ENCODE measurements around the gene CSRP1. TPM values are rescaled to one million over a fixed set of nuclear protein-coding genes. Genes with fewer than 3 reads are reported as not detected.

The CSRP1 gene
- polyA plus RNA-seq, 1 donor from 2014 or later, result 4.2 TPM

- no peak overlapping the region for H2AFZ ChIP-seq (ENCODE audit: low read depth, low read length)
- TF ChIP-seq SMC3 (conservative IDR thresholded peaks at IDR 0.05; ENCODE audit: poor library complexity) (no peak), EZH2 (IDR thresholded peaks at IDR 0.05; ENCODE audit: borderline replicate concordance, insufficient read depth, low read length, poor library complexity, severe bottlenecking) (no peak), MXI1 (conservative IDR thresholded peaks at IDR 0.05; ENCODE audit: poor library complexity, severe bottlenecking) (no peak), POLR2AphosphoS5 (IDR thresholded peaks at IDR 0.05) (no peak), REST (IDR thresholded peaks at IDR 0.05; ENCODE audit: borderline replicate concordance) (no peak), TAF1 (IDR thresholded peaks at IDR 0.05; ENCODE audit: low read depth) (no peak), EP300 (conservative IDR thresholded peaks at IDR 0.05; ENCODE audit: poor library complexity, severe bottlenecking) (no peak), RAD21 (conservative IDR thresholded peaks at IDR 0.05) (no peak)
- TF ChIP-seq, protein P1, sequence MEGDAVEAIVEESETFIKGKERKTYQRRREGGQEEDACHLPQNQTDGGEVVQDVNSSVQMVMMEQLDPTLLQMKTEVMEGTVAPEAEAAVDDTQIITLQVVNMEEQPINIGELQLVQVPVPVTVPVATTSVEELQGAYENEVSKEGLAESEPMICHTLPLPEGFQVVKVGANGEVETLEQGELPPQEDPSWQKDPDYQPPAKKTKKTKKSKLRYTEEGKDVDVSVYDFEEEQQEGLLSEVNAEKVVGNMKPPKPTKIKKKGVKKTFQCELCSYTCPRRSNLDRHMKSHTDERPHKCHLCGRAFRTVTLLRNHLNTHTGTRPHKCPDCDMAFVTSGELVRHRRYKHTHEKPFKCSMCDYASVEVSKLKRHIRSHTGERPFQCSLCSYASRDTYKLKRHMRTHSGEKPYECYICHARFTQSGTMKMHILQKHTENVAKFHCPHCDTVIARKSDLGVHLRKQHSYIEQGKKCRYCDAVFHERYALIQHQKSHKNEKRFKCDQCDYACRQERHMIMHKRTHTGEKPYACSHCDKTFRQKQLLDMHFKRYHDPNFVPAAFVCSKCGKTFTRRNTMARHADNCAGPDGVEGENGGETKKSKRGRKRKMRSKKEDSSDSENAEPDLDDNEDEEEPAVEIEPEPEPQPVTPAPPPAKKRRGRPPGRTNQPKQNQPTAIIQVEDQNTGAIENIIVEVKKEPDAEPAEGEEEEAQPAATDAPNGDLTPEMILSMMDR (IDR thresholded peaks at IDR 0.05; ENCODE audit: poor library complexity, severe bottlenecking), result no peak
- peaks cover 1% of the 10 kb centered on the region for H3K27me3 ChIP-seq (ENCODE audit: insufficient read depth, low read depth, low read length)
- H3F3A ChIP-seq (ENCODE audit: insufficient read depth, low read length, poor library complexity, severe bottlenecking), result no peaks in the 10 kb centered on the region
- H4K20me1 ChIP-seq (ENCODE audit: insufficient read depth), result no peaks in the 10 kb centered on the region
- H3K9ac ChIP-seq (ENCODE audit: low read length), result no peak overlapping the region
- no peak overlapping the region for H3K4me2 ChIP-seq (ENCODE audit: low read length)
- H3K27ac ChIP-seq (ENCODE audit: low read length), result no peak overlapping the region
- H3K79me2 ChIP-seq (replicated peaks; ENCODE audit: insufficient read depth, low read length), result no peaks in the 10 kb centered on the region
- no peaks in the 10 kb centered on the region for H3K9me3 ChIP-seq (ENCODE audit: low read length)
- H3K9me2 ChIP-seq (ENCODE audit: insufficient read depth, low read length), result no peaks in the 10 kb centered on the region
- H3K4me3 ChIP-seq (ENCODE audit: low read length), result no peak overlapping the region
- no peaks in the 10 kb centered on the region for H3K36me3 ChIP-seq (ENCODE audit: insufficient read depth, low read length)
These were observed 39.0 kb upstream of the CSRP1 start for GRCh38 chr1:201545851-201546492.

- H3K79me2 ChIP-seq (replicated peaks; ENCODE audit: insufficient read depth, low read length), result no peaks in the 10 kb centered on the region
- no peak overlapping the region for H3K9ac ChIP-seq (ENCODE audit: low read length)
- no peaks in the 10 kb centered on the region for H4K20me1 ChIP-seq (ENCODE audit: insufficient read depth)
- no peaks in the 10 kb centered on the region for H3K36me3 ChIP-seq (ENCODE audit: insufficient read depth, low read length)
- H3K9me3 ChIP-seq (ENCODE audit: low read length), result no peaks in the 10 kb centered on the region
- no peak overlapping the region for H2AFZ ChIP-seq (ENCODE audit: low read depth, low read length)
- no peak overlapping the region for H3K4me3 ChIP-seq (ENCODE audit: low read length)
- no peak overlapping the region for H3K27ac ChIP-seq (ENCODE audit: low read length)
- TF ChIP-seq EP300 (conservative IDR thresholded peaks at IDR 0.05; ENCODE audit: poor library complexity, severe bottlenecking) (no peak), EZH2 (IDR thresholded peaks at IDR 0.05; ENCODE audit: borderline replicate concordance, insufficient read depth, low read length, poor library complexity, severe bottlenecking) (no peak), RAD21 (conservative IDR thresholded peaks at IDR 0.05) (no peak), MXI1 (conservative IDR thresholded peaks at IDR 0.05; ENCODE audit: poor library complexity, severe bottlenecking) (no peak), POLR2AphosphoS5 (IDR thresholded peaks at IDR 0.05) (no peak), TAF1 (IDR thresholded peaks at IDR 0.05; ENCODE audit: low read depth) (no peak), REST (IDR thresholded peaks at IDR 0.05; ENCODE audit: borderline replicate concordance) (no peak), SMC3 (conservative IDR thresholded peaks at IDR 0.05; ENCODE audit: poor library complexity) (no peak)
- TF ChIP-seq, protein P1 (IDR thresholded peaks at IDR 0.05; ENCODE audit: poor library complexity, severe bottlenecking), result no peak
- H3F3A ChIP-seq (ENCODE audit: insufficient read depth, low read length, poor library complexity, severe bottlenecking), result no peaks in the 10 kb centered on the region
- no peaks in the 10 kb centered on the region for H3K9me2 ChIP-seq (ENCODE audit: insufficient read depth, low read length)
- no peak overlapping the region for H3K4me2 ChIP-seq (ENCODE audit: low read length)
- H3K27me3 ChIP-seq (ENCODE audit: insufficient read depth, low read depth, low read length), result peaks cover 14% of the 10 kb centered on the region
These were observed 37.8 kb upstream of the CSRP1 start for GRCh38 chr1:201544710-201545109.
